ENCODE results near the gene NECTIN4.

The NECTIN4 gene

GRCh38 chr1:161090617-161091016, 1.3 kb upstream of the NECTIN4 start:
- TF ChIP-seq, protein P1, sequence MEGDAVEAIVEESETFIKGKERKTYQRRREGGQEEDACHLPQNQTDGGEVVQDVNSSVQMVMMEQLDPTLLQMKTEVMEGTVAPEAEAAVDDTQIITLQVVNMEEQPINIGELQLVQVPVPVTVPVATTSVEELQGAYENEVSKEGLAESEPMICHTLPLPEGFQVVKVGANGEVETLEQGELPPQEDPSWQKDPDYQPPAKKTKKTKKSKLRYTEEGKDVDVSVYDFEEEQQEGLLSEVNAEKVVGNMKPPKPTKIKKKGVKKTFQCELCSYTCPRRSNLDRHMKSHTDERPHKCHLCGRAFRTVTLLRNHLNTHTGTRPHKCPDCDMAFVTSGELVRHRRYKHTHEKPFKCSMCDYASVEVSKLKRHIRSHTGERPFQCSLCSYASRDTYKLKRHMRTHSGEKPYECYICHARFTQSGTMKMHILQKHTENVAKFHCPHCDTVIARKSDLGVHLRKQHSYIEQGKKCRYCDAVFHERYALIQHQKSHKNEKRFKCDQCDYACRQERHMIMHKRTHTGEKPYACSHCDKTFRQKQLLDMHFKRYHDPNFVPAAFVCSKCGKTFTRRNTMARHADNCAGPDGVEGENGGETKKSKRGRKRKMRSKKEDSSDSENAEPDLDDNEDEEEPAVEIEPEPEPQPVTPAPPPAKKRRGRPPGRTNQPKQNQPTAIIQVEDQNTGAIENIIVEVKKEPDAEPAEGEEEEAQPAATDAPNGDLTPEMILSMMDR (IDR thresholded peaks at IDR 0.05): no peak
- no peak overlapping the region for H2AFZ ChIP-seq
- no peaks in the 10 kb centered on the region for H3K27me3 ChIP-seq (ENCODE audit: control insufficient read depth, insufficient read depth, low read length)
- no peak overlapping the region for H3K27ac ChIP-seq
- no peaks in the 10 kb centered on the region for H3K79me2 ChIP-seq
- no peaks in the 10 kb centered on the region for H3K9me3 ChIP-seq (ENCODE audit: control insufficient read depth, low read length)
- no peak overlapping the region for H3K4me2 ChIP-seq (ENCODE audit: low read length)
- no peaks in the 10 kb centered on the region for H3K4me1 ChIP-seq
- no peaks in the 10 kb centered on the region for H3K36me3 ChIP-seq (ENCODE audit: control insufficient read depth, insufficient read depth, low read length)
- H3K9ac ChIP-seq: no peak overlapping the region
- H3K4me3 ChIP-seq (ENCODE audit: low read depth, low read length): no peak overlapping the region

- Histone ChIP-seq H3K9ac (no peak overlapping the region), H3K9me3 (ENCODE audit: control insufficient read depth, low read length) (no peaks in the 10 kb centered on the region), H3K4me1 (no peaks in the 10 kb centered on the region), H3K36me3 (ENCODE audit: control insufficient read depth, insufficient read depth, low read length) (no peaks in the 10 kb centered on the region), H3K4me2 (ENCODE audit: low read length) (no peak overlapping the region), H3K4me3 (ENCODE audit: low read depth, low read length) (no peak overlapping the region), H3K27me3 (ENCODE audit: control insufficient read depth, insufficient read depth, low read length) (no peaks in the 10 kb centered on the region), H3K27ac (no peak overlapping the region), H2AFZ (no peak overlapping the region), H3K79me2 (no peaks in the 10 kb centered on the region)
- TF ChIP-seq, protein P1 (IDR thresholded peaks at IDR 0.05): no peak
Observed at GRCh38 chr1:161089938-161090337, 580 bp upstream of the NECTIN4 start.

GRCh38 chr1:161088587-161089110, 709 bp downstream of the NECTIN4 start:
- Histone ChIP-seq H3K4me3 (ENCODE audit: low read depth, low read length) (no peak overlapping the region), H3K27ac (no peak overlapping the region), H3K9me3 (ENCODE audit: control insufficient read depth, low read length) (no peaks in the 10 kb centered on the region), H3K79me2 (no peaks in the 10 kb centered on the region), H3K4me1 (no peaks in the 10 kb centered on the region), H3K27me3 (ENCODE audit: control insufficient read depth, insufficient read depth, low read length) (no peaks in the 10 kb centered on the region), H3K4me2 (ENCODE audit: low read length) (no peak overlapping the region), H3K36me3 (ENCODE audit: control insufficient read depth, insufficient read depth, low read length) (no peaks in the 10 kb centered on the region), H3K9ac (no peak overlapping the region), H2AFZ (no peak overlapping the region)
- TF ChIP-seq, protein P1 (IDR thresholded peaks at IDR 0.05): no peak

DNA sequence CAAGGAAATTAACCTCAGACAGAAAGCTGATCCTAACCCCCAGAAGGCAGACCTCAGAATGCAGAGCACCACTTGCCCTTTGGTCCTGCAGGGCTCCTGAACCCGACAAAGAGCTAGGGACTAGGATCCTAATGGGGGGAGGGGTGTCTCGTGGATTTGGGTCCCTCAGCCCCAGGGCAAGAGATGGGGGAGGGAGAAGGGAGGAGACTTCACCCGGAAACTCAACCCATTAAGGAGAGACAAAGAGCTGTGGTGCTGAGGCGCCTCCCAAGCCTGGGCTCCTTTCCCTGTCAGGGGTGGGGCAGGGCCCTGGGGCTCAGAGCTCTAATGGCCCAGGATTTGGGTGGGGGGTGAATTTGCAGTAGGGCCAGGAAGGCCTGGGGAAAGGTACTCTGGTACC, 2.9 kb downstream of the NECTIN4 start:
- Histone ChIP-seq H3K4me2 (ENCODE audit: low read length) (no peak overlapping the region), H2AFZ (no peak overlapping the region), H3K27me3 (ENCODE audit: control insufficient read depth, insufficient read depth, low read length) (no peaks in the 10 kb centered on the region), H3K9ac (no peak overlapping the region), H3K4me3 (ENCODE audit: low read depth, low read length) (no peak overlapping the region), H3K79me2 (no peaks in the 10 kb centered on the region), H3K4me1 (no peaks in the 10 kb centered on the region), H3K36me3 (ENCODE audit: control insufficient read depth, insufficient read depth, low read length) (no peaks in the 10 kb centered on the region), H3K27ac (no peak overlapping the region), H3K9me3 (ENCODE audit: control insufficient read depth, low read length) (no peaks in the 10 kb centered on the region)
- TF ChIP-seq, protein P1 (IDR thresholded peaks at IDR 0.05): no peak

- H3K4me1 ChIP-seq: no peaks in the 10 kb centered on the region
- H3K4me2 ChIP-seq (ENCODE audit: low read length): no peak overlapping the region
- no peak overlapping the region for H2AFZ ChIP-seq
- H3K27ac ChIP-seq: no peak overlapping the region
- no peaks in the 10 kb centered on the region for H3K9me3 ChIP-seq (ENCODE audit: control insufficient read depth, low read length)
- no peaks in the 10 kb centered on the region for H3K27me3 ChIP-seq (ENCODE audit: control insufficient read depth, insufficient read depth, low read length)
- TF ChIP-seq, protein P1 (IDR thresholded peaks at IDR 0.05): no peak
- H3K9ac ChIP-seq: no peak overlapping the region
- no peaks in the 10 kb centered on the region for H3K36me3 ChIP-seq (ENCODE audit: control insufficient read depth, insufficient read depth, low read length)
- H3K4me3 ChIP-seq (ENCODE audit: low read depth, low read length): no peak overlapping the region
- H3K79me2 ChIP-seq: no peaks in the 10 kb centered on the region
Observed at GRCh38 chr1:161085165-161085564, 4.2 kb downstream of the NECTIN4 start.
